HepG2 (cell line): ENCODE data around the gene RGP1. TPM values are rescaled to one million over a fixed set of nuclear protein-coding genes. Genes with fewer than 3 reads are reported as not detected.
A peak's percentile ranks its signal among the peaks of the same experiment; 100 is the strongest.

Experiments
- ATAC-seq: fragments of 200-7000 bp; cut with Tn5 transposase; 3 replicates; pipeline ENCODE4 v1.9.1; 2020; ENCODE audit warnings: mild to moderate bottlenecking, moderate library complexity
- BruUV-seq: library from RNA; stranded (reverse); fragments of 400-500 nt; replicated peaks from 2 replicates; lab custom pipeline; 2021; lab: Mats Ljungman, UMichigan
- CTCF ChIA-PET: fragments of 300-600 bp; formaldehyde crosslinking; extraction: SDS; loops from one replicate; lab custom pipeline; 2021; ENCODE audit warnings: low total read pairs, inconsistent platforms, low intra/inter-chr PET ratio; lab: Yijun Ruan, JAX
- POLR2A ChIA-PET: fragments of 350-600 bp; sonication (Branson Sonifier 250); formaldehyde crosslinking; loops from one replicate; lab custom pipeline; 2020; ENCODE audit warnings: antibody characterized with exemption, inconsistent platforms; lab: Yijun Ruan, JAX
- DNase-seq: peaks from one replicate; pipeline ENCODE4 v3.0.0-alpha.2; 2015; ENCODE audit warnings: low spot score
- FAIRE-seq: peaks from 3 replicates; lab custom pipeline; 2011; peaks lifted over from hg19 to GRCh38; lab: Jason Lieb, UNC
- H2AFZ ChIP-seq: one replicate; pipeline ENCODE4 v1.6.1; 2011; ENCODE audit warnings: low read length, inconsistent platforms
- H3K27ac ChIP-seq: fragments of 300-600 bp; 3 replicates; pipeline ENCODE4 v1.8.0; 2011; ENCODE audit warnings: mixed run types, mild to moderate bottlenecking, mixed read lengths, low read length, inconsistent platforms; ENCODE audit not compliant: insufficient read depth; ENCODE audit errors: extremely low read length
- H3K27me3 ChIP-seq, 2 experiments: fragments of 200-600 bp in 1 of 2; 2 replicates in 1 of 2; 3 replicates in 1 of 2; pipeline versions ENCODE4 v1.6.0 to v1.8.0; 2011; ENCODE audit warnings: low read length in 2 of 2, mild to moderate bottlenecking in 2 of 2, moderate library complexity in 2 of 2, inconsistent platforms in 1 of 2; ENCODE audit not compliant: insufficient read depth in 2 of 2, control insufficient read depth in 1 of 2
- H3K36me3 ChIP-seq, 2 experiments: fragments of 200-600 bp in 1 of 2; replicated peaks in 1 of 2; 2 replicates in 1 of 2; 3 replicates in 1 of 2; pipeline versions ENCODE4 v1.5.1 to v1.8.0; 2011; ENCODE audit warnings: low read length in 2 of 2, inconsistent platforms in 1 of 2; ENCODE audit not compliant: insufficient read depth in 2 of 2, control insufficient read depth in 1 of 2
- H3K4me1 ChIP-seq: 2 replicates; pipeline ENCODE4 v1.5.1; 2012; ENCODE audit warnings: low read length, inconsistent platforms; ENCODE audit not compliant: insufficient read depth
- H3K4me2 ChIP-seq: 2 replicates; pipeline ENCODE4 v1.6.0; 2011; ENCODE audit warnings: low read depth, low read length, inconsistent platforms
- H3K4me3 ChIP-seq, 3 experiments: fragments of 200-600 bp in 1 of 3; sonication (generic), shearing (Covaris generic) in 1 of 3; replicated peaks in 1 of 3; 2 replicates each; pipeline ENCODE4 v1.5.1; 2011 to 2016; ENCODE audit warnings: low read length in 3 of 3, inconsistent platforms in 2 of 3, low read depth in 2 of 3, mild to moderate bottlenecking in 2 of 3, control low read depth in 1 of 3, mixed read lengths in 1 of 3; ENCODE audit not compliant: insufficient read depth in 1 of 3
- H3K79me2 ChIP-seq: one replicate; pipeline ENCODE4 v1.6.1; 2011; ENCODE audit warnings: low read length, inconsistent platforms; ENCODE audit not compliant: insufficient read depth
- H3K9ac ChIP-seq: 2 replicates; pipeline ENCODE4 v1.6.0; 2011; ENCODE audit warnings: mild to moderate bottlenecking, low read depth, low read length, inconsistent platforms; ENCODE audit not compliant: insufficient read depth
- H3K9me3 ChIP-seq: 2 replicates; pipeline ENCODE4 v1.5.1; 2012; ENCODE audit warnings: mild to moderate bottlenecking, low read length
- H4K20me1 ChIP-seq: 2 replicates; pipeline ENCODE4 v1.6.0; 2011; ENCODE audit warnings: inconsistent platforms, mild to moderate bottlenecking, low read length, moderate library complexity; ENCODE audit not compliant: insufficient read depth
- CCDC6 ChIP-seq: sonication (generic); formaldehyde crosslinking; IDR thresholded peaks from 2 replicates; pipeline ENCODE4 v1.8.1; 2022; ENCODE audit warnings: mild to moderate bottlenecking, missing genetic modification reagents, moderate library complexity
- EP300 ChIP-seq, 3 experiments: sonication (generic) in 1 of 3; formaldehyde crosslinking in 1 of 3; IDR thresholded peaks; 2 replicates each; pipeline versions ENCODE4 v1.5.1 to v1.6.1; 2011 to 2020; ENCODE audit warnings: low read depth in 2 of 3, low read length in 2 of 3, borderline replicate concordance in 1 of 3, improper control_type of control experiment in 1 of 3, mild to moderate bottlenecking in 1 of 3, missing genetic modification reagents in 1 of 3, moderate library complexity in 1 of 3
- ERF ChIP-seq: IDR thresholded peaks from 2 replicates; pipeline ENCODE4 v1.6.1; 2018; ENCODE audit warnings: missing biosample characterization, missing genetic modification reagents
- FOXP4 ChIP-seq: sonication (generic); formaldehyde crosslinking; IDR thresholded peaks from 2 replicates; pipeline ENCODE4 v1.4.0; 2020; ENCODE audit warnings: missing genetic modification reagents
- HMGXB4 ChIP-seq, 2 experiments: sonication (generic) in 1 of 2; formaldehyde crosslinking in 1 of 2; IDR thresholded peaks; 2 replicates each; pipeline versions ENCODE4 v1.4.0 to v1.6.1; 2018 to 2020; ENCODE audit warnings: missing genetic modification reagents in 2 of 2, borderline replicate concordance in 1 of 2, low read depth in 1 of 2, mild to moderate bottlenecking in 1 of 2, missing biosample characterization in 1 of 2
- TGIF2 ChIP-seq: IDR thresholded peaks from 2 replicates; pipeline ENCODE4 v1.6.1; 2016; ENCODE audit warnings: control low read depth, missing compliant biosample characterization
- ZFP36 ChIP-seq: fragments of 150-350 bp; IDR thresholded peaks from 2 replicates; pipeline ENCODE4 v1.6.1; 2018; ENCODE audit warnings: borderline replicate concordance, low read length, low read depth; ENCODE audit not compliant: partially characterized antibody
- ZNF567 ChIP-seq: sonication (generic); formaldehyde crosslinking; IDR thresholded peaks from 2 replicates; pipeline ENCODE4 v1.8.1; 2023; ENCODE audit warnings: mild to moderate bottlenecking, missing genetic modification reagents, borderline replicate concordance
- ZNF660 ChIP-seq: sonication (generic); formaldehyde crosslinking; IDR thresholded peaks from 2 replicates; pipeline ENCODE4 v1.5.1; 2020; ENCODE audit warnings: mild to moderate bottlenecking, low read depth, missing genetic modification reagents, borderline replicate concordance
- whole genome bisulfite sequencing: methylation state at CpG from one replicate; pipeline ENCODE4 v1.1.6; 2017; ENCODE audit warnings: low lambda C conversion rate; 5-methylcytosine and 5-hydroxymethylcytosine counted together
- in situ Hi-C: cut with HindIII; loops from 2 replicates; pipeline ENCODE4 v1.10.0; 2017; ENCODE audit warnings: low pct_unique_long_range_greater_than_20kb; ENCODE audit not compliant: extremely low pct_ligation_motif_present
- intact Hi-C: fragments of 100-400 bp; cut with micrococcal nuclease; formaldehyde crosslinking; loops from one replicate; pipeline ENCODE4 v1.10.0; 2022; ENCODE audit not compliant: unreplicated experiment
- polyA plus RNA-seq, 8 experiments: library from polyadenylated mRNA; depleted of rRNA in 3 of 8; stranded (reverse) in 7 of 8; unstranded in 1 of 8; fragments of >200 nt; fragmentation: Illumina TruSeq in 4 of 8; extraction: Trizol in 4 of 8; gene quantifications; 2 replicates each; pipeline versions ENCODE4 v1.2.1 to v1.2.3, GENCODE V29; 2011 to 2016; ENCODE audit warnings: low read depth in 4 of 8, missing spikeins in 1 of 8, mixed read lengths in 1 of 8; ENCODE audit not compliant: insufficient read depth in 1 of 8
- total RNA-seq, 5 experiments: library from RNA; depleted of rRNA; stranded (reverse); fragments of >200 nt; fragmentation: Illumina TruSeq; extraction: Trizol; gene quantifications; 2 replicates each; pipeline ENCODE4 v1.2.3, GENCODE V29; 2016; ENCODE audit warnings: low read depth in 1 of 5

RGP1 gene
- total and polyA plus RNA-seq, 2 of the 13 experiments (the other 11 are each of a cell fraction or from before 2014, with no cell fraction given), result 12.7 to 21.0 TPM

- intact Hi-C loops, result loop anchor here (2.0 kb wide), 2 partner anchors 37 to 93 kb away; no protein-coding TSS in a partner anchor
- Histone ChIP-seq H3K4me2 (no peak overlapping the region), H3K9me3 (no peaks in the 10 kb centered on the region)
- BruUV-seq, result no TSS peak
- POLR2A ChIA-PET, result interaction anchor here (1.0 kb wide), 1 partner anchor 22 kb away, joined by 3 read pairs; no protein-coding TSS in a partner anchor
- no peak for TF ChIP-seq ZFP36
- TF ChIP-seq, all 625 proteins: peak for 0
- no peak overlapping the region for H2AFZ ChIP-seq
- FAIRE-seq (no peak), DNase-seq (no peak), ATAC-seq (peak; percentile 18; the same call in 1 of the 3 replicates)
- no peaks in the 10 kb centered on the region for H3K27me3 ChIP-seq
- in situ Hi-C loops, result no loop called here
- H4K20me1 ChIP-seq, result no peaks in the 10 kb centered on the region
- peaks cover 3 to 11% of the 10 kb centered on the region in 2 experiments for H3K36me3 ChIP-seq
- no peaks in the 10 kb centered on the region for H3K79me2 ChIP-seq
- H3K27ac ChIP-seq, result no peak overlapping the region
- CTCF ChIA-PET, result interaction anchor here (1.3 to 2.4 kb wide), 4 partner anchors 24 to 92 kb away, joined by 7 to 26 read pairs (median 13); no protein-coding TSS in a partner anchor
- no peaks in the 10 kb centered on the region; the same call in 1 of the 2 replicates for H3K4me1 ChIP-seq
- no peak overlapping the region for H3K4me3 ChIP-seq
- WGBS, result 30% methylated on average over 4 of the region's 4 CpGs
- no peak overlapping the region for H3K9ac ChIP-seq
Measured at GRCh38 chr9:35790025-35790384, 40.9 kb downstream of the RGP1 start.

- intact Hi-C loops, result loop anchor here (2.0 kb wide), 2 partner anchors 36 to 92 kb away; no protein-coding TSS in a partner anchor
- ChIA-PET POLR2A (interaction anchor here (1.0 kb wide), 1 partner anchor 21 kb away, joined by 3 read pairs; no protein-coding TSS in a partner anchor), CTCF (interaction anchor here (1.3 to 2.4 kb wide), 4 partner anchors 23 to 92 kb away, joined by 7 to 26 read pairs (median 13); no protein-coding TSS in a partner anchor)
- Histone ChIP-seq H3K36me3 (peaks cover 1 to 9% of the 10 kb centered on the region in 2 experiments; a peak in 4 of 5 replicates), H3K4me2 (no peak overlapping the region), H3K9me3 (no peaks in the 10 kb centered on the region), H3K4me1 (no peaks in the 10 kb centered on the region; the same call in 1 of the 2 replicates), H2AFZ (no peak overlapping the region), H3K27me3 (no peaks in the 10 kb centered on the region), H3K27ac (no peak overlapping the region), H3K9ac (no peak overlapping the region), H3K79me2 (no peaks in the 10 kb centered on the region), H3K4me3 (no peak overlapping the region), H4K20me1 (no peaks in the 10 kb centered on the region)
- in situ Hi-C loops, result no loop called here
- ATAC-seq (peak; percentile 94), DNase-seq (peak; percentile 49), FAIRE-seq (peak; percentile 93)
- no TSS peak for BruUV-seq
- WGBS, result 76% methylated on average over 37 of the region's 37 CpGs
- TF ChIP-seq HMGXB4 (CRISPR knock-in tag; IDR thresholded peaks at IDR 0.05; ENCODE audit: borderline replicate concordance in 1 of 2, low read depth in 1 of 2), result 0 out of 4 replicates have a peak, but pooled peaks of 1 of the 2 experiments have one; percentile 18
- no peak for TF ChIP-seq CCDC6 (CRISPR knock-in tag)
- 0 out of 2 replicates have a peak, but pooled peaks have one; percentile 24 for TF ChIP-seq ERF (CRISPR knock-in tag)
- no peak for TF ChIP-seq ZNF660
- 0 out of 2 replicates have a peak, but pooled peaks have one; percentile 60 for TF ChIP-seq ZNF567 (CRISPR knock-in tag)
- no peak for TF ChIP-seq EP300 (IDR thresholded peaks at IDR 0.05; ENCODE audit: low read depth in 2 of 2, low read length in 2 of 2)
- no peak for TF ChIP-seq EP300 (CRISPR knock-in tag; IDR thresholded peaks at IDR 0.05; ENCODE audit: borderline replicate concordance)
- TF ChIP-seq FOXP4 (CRISPR knock-in tag), result 0 out of 2 replicates have a peak, but pooled peaks have one; percentile 17
- TF ChIP-seq TGIF2 (CRISPR knock-in tag), result no peak
Measured at GRCh38 chr9:35790385-35791296, 41.6 kb downstream of the RGP1 start.
